ENCODE data around the gene FOLR1.
"Not testable (repeated sequence)": the region's sequence is repeated elsewhere in the genome, so short reads cannot be mapped to it uniquely, and the experiment has no call there.

The FOLR1 gene

GRCh38 chr11:72191961-72192381, at the start of gene FOLR1:
Gene FOLR1, plus strand, starts transcription at chr11:72192140. Its CDS starts 34 bp downstream, at chr11:72192174.
- no peak for DNase-seq (ENCODE audit: low spot score)
- no peak for TF ChIP-seq CTCF (conservative IDR thresholded peaks at IDR 0.05; ENCODE audit: low read depth)
- ChIA-PET POLR2A (ENCODE audit: low non-redundant PET) (no interaction called here), CTCF (no interaction called here)
- no peak within 1 kb of the TSS for H3K27ac ChIP-seq

GRCh38 chr11:72142543-72142942, 49.4 kb upstream of the FOLR1 start:
- POLR2A ChIA-PET (ENCODE audit: low non-redundant PET); CTCF ChIA-PET: not testable (repeated sequence)
- H3K27ac ChIP-seq, result peak overlapping the region; percentile 86

GRCh38 chr11:72144807-72145565, 47.0 kb upstream of the FOLR1 start:
- H3K27ac ChIP-seq, result peak overlapping the region; percentile 87
- peak; percentile 34 for DNase-seq (ENCODE audit: low spot score)
- CTCF ChIA-PET, result interaction anchor here (0.6 to 3.1 kb wide), 8 partner anchors 17 to 290 kb away, joined by 3 to 14 read pairs (median 6); no protein-coding TSS in a partner anchor
- TF ChIP-seq CTCF (conservative IDR thresholded peaks at IDR 0.05; ENCODE audit: low read depth), result no peak
- POLR2A ChIA-PET (ENCODE audit: low non-redundant PET), result interaction anchor here (0.6 to 0.8 kb wide), 4 partner anchors 37 to 145 kb away, joined by 3 read pairs; no protein-coding TSS in a partner anchor

More at GRCh38 chr11:72142543-72142942, 49.4 kb upstream of the FOLR1 start:
- not testable (repeated sequence) for DNase-seq (ENCODE audit: low spot score)

GRCh38 chr11:72146625-72147024, 45.3 kb upstream of the FOLR1 start:
- ChIA-PET CTCF (interaction anchor here (1.1 kb wide), 1 partner anchor 19 kb away, joined by 3 read pairs; no protein-coding TSS in a partner anchor), POLR2A (ENCODE audit: low non-redundant PET) (no interaction called here)
- no peak for DNase-seq (ENCODE audit: low spot score)
- no peak for TF ChIP-seq CTCF (conservative IDR thresholded peaks at IDR 0.05; ENCODE audit: low read depth)
- peak overlapping the region; percentile 87; the same call in 1 of the 2 replicates for H3K27ac ChIP-seq

- POLR2A ChIA-PET (ENCODE audit: low non-redundant PET), result no interaction called here
- no peak for TF ChIP-seq CTCF (conservative IDR thresholded peaks at IDR 0.05; ENCODE audit: low read depth)
- CTCF ChIA-PET, result interaction anchor here (0.6 kb wide), 1 partner anchor 56 kb away, joined by 3 read pairs; no protein-coding TSS in a partner anchor
- peak overlapping the region; percentile 42; the same call in 1 of the 2 replicates for H3K27ac ChIP-seq
- DNase-seq (ENCODE audit: low spot score), result no peak
Measured at GRCh38 chr11:72150882-72151281, 41.1 kb upstream of the FOLR1 start.

GRCh38 chr11:72153874-72154273, 38.1 kb upstream of the FOLR1 start:
- DNase-seq (ENCODE audit: low spot score); POLR2A ChIA-PET (ENCODE audit: low non-redundant PET); H3K27ac ChIP-seq: not testable (repeated sequence)
- CTCF ChIA-PET, result interaction anchor here (0.7 to 1.5 kb wide), 2 partner anchors 10 to 69 kb away, joined by 3 to 8 read pairs; no protein-coding TSS in a partner anchor

GRCh38 chr11:72154816-72155215, 37.1 kb upstream of the FOLR1 start:
- CTCF ChIA-PET, result interaction anchor here (0.6 kb wide), 1 partner anchor 45 kb away, joined by 5 read pairs; no protein-coding TSS in a partner anchor
- no peak for TF ChIP-seq CTCF (conservative IDR thresholded peaks at IDR 0.05; ENCODE audit: low read depth)
- POLR2A ChIA-PET (ENCODE audit: low non-redundant PET), result no interaction called here
- no peak for DNase-seq (ENCODE audit: low spot score)
- no peak overlapping the region for H3K27ac ChIP-seq
